GM21381 (cell line): ENCODE results near the gene KLHL25.

ENCODE experiments used
- ATAC-seq: cut with Tn5 transposase; IDR thresholded peaks from one replicate; pipeline ENCODE4 v1.9.1; 2021; ENCODE audit warnings: mild to moderate bottlenecking, moderate library complexity; ENCODE audit not compliant: unreplicated experiment

KLHL25 gene

DNA sequence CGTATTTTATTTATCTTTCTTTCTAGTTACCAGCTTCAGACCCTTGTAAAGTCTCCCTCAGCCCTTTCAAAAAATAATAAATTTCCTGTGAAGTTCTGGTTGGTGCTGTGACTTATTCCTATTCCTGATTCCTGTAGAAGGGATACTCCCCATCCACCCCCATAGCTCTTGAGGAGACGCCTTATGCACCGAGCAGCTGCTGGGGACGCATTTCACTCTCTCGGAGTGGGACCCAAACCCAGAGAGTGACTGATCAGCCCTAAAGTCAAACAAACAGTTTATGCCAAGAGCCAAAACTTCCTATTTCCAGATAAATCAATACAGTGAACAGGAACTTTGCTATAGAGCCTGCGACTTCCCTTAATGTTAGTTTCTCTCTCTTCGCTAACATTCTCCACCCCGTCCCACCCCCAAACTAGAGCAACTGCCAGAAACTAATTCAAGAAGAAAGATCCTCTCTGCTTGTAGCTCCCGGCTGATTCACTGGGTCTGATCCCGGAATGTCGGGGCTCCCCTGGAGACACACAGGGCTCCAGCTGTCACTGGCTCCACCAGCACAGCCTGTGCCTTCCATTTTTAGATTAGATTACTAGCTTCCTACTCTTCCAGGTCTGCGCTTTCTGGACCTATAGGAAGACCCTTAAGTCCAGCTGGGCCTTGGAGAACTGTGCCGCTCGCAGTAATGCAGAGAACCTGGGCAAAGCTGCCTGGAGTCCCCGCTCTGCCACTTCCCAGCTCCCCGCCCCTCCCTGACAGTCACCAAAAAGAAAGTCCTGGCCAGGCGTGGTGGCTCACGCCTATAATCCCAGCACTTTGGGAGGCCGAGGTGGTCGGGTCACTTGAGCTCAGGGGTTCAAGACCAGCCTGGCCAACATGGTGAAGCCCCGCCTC, 45.2 kb downstream of the KLHL25 start:
- no peak for ATAC-seq

DNA sequence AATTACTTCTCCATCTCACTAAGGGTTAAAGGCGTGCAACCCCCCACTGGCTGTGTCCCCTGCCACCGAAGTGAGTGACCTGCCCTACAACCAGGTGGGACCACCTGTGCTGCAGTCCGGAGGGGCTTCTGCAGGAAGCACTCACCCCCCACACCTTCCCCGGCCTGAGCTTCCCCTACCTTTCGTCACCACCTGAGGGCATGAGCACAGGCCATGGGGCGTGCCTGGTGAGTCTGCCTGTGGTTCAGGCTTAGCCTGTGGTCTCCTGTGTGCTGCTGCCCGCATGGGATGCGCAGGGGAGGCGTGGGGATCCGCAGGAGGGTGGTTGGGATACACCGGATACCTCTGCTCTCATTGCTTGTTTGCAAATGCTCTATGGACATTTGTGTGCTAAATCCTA, 46.0 kb downstream of the KLHL25 start:
- ATAC-seq, result no peak

DNA sequence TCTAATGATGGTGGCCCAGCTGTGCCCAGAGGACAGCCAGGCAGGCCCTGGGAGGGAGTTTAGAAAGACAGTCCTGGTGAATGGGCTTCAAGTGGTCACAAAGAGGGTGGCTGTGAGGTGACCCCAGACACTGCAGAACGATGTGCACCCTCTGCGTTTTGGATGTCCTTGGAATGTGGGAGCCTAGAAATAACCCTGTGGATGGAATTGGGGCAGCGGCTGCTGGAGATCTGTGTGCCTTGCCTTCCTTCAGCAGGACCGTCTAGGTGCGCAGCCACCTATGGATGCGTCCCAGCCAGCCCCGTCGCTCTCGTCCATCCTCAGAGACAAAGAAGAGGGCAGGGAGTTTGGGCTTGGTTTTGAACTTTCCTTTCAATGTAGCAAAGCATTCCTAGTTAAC, 46.5 kb downstream of the KLHL25 start:
- ATAC-seq, result no peak

DNA sequence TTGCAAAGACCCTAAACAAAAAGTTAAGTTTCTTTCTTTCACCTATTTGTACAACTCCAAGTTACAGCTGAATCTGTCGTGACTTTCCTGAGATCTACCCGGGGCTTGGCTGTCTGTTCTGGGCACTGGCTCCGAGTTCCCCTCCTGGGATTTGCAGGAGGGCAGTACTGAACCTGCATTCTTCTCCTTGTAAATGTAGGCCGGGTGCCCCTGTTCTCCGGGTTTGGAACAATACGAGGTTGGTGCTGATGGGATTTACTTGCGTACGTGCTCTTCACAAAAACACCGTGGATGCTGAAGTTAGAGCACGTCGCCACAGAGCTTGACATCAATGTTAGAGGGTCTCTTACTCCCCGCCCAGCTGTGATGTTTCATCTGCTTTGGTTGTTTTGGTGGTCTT, 48.1 kb downstream of the KLHL25 start:
- ATAC-seq, result no peak

DNA sequence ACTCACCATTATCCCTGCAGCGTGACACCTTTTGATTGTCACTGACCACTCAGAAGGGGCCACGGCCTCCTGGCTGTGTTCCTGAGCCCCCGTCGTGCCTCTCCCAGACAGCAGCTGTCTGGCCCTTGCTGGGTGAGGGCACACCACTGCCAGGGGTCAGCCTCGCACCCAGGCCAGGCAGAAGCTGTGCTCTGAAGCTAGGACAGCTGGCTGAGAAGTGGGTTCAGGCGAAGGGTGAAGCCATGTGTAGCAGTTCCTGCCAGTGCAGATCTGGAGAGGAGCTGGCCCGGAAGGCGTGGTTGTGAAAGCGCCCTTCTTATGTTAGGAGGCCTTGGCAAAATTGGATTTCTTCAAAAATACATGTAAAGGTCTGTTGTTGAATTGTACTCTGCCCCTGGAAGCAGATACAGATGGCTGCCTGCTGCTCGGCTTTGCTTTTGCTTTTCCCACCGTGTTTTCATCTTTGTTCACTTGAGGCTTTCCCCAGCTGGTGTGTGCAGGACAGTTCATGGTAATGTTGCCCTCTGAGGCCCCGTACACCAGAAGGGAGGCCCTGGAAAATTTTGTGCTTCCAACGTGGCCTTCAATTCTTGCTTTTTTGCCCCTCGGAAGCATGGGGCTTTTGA, 49.1 kb downstream of the KLHL25 start:
- ATAC-seq, result no peak

DNA sequence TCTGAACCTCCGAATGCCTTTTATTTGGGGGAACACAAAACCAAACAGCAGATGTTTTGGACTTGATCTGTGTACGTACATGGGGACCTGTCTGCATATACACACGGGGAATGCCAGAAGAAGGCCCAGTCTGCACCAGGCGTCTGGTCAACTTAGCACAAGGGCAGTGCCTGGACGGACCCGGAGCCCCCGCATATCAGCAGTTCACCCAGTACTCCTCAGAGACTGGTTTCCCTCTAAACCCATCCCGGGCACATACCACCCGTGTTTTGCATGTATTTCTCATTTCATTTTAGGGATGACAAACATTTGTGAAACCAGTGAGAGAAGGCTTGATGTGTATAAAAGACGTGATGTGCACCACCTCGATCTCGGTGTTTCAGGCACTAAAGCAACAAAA, 49.7 kb downstream of the KLHL25 start:
- no peak for ATAC-seq

DNA sequence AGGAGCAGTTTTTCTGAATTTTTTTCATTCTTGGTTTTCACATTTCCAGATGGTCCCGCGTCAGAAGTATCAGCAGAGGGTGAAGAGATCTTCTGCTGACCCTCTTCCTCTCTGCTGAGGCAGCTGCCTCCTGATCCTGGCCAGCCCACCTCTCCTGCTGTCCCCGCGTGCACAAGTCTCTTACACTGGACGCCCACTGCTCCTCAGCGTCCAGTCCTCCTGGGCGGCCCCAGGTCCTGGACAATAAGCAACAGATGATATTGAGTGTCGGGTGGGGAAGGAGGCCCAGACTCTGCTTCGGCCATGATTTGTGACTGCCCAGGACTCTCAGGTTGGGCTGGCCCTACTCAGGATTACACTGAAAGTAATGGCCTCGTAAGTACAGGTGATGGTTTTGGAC, 50.1 kb downstream of the KLHL25 start:
- ATAC-seq, result no peak

DNA sequence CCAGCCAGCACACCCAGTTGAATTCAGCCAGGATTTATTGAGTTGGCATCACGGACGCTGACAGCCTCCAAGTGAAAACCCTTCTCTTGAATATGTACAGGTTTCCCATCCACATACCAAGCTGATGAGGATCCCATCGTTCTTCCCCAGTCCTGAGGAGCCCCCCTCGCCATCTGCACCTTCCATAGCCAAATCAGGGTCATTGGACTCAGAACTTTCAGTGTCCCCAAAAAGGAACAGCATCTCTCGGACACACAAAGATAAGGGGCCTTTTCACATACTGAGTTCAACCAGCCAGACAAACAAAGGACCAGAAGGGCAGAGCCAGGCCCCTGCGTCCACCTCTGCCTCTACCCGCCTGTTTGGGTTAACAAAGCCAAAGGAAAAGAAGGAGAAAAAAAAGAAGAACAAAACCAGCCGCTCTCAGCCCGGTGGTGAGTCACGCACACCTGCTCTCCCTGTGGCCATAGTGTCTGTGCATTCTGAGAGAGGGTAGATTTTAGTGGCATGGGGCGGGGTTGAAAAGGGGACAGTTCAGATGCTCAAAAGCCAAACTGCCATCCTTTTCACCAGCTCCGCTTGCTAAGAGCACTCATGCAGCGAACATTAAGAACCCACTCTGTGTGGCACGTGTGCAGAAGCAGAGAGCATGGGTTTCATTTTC, 51.2 kb downstream of the KLHL25 start:
- ATAC-seq, result no peak

DNA sequence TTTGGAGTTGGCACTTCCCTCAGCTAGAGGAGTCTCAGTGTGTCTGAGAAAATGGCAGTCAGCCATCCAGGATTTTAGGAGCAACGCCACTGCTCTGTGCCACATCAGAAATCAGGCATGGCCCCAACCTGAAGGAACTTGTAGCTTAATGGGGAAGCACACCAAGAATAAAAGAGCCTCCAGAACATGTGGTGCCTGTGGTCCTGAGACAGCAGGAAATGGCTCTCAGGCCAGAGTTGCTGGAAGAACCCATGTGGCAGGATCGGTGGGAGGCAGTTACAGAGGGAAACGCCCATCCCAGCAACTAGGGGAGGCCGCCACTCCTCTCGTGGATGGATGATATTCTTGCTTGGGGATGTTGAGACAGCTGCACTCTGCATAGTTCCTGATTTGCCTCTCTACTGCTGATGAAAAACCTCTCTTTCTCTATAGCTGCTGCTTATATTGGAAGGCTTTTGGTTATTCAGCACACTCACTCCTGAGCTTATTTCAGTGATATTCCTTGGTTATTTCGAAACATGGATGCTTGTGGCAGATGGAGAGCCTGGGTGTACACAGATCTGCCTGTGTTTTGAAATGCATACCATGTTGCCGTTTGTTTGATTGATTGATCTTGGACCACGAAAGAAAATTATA, 52.4 kb downstream of the KLHL25 start:
- ATAC-seq, result no peak

DNA sequence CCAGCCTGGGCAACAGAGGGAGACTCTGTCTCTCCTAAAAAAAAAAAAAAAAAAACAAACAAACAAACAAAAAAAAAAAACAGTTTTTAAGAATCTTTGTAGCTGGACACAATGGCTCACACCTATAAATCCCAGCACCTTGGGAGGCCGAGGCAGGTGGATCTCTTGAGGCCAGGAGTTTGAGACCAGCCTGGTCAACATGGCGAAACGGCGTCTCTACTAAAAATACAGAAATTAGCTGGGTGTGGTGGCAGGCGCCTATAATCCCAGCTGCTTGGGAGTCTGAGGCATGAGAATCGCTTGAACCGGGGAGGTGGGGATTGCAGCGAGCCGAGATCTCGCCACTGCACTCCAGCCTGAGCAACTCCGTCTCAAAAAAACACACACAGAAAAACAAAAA, 53.1 kb downstream of the KLHL25 start:
- ATAC-seq, result no peak

DNA sequence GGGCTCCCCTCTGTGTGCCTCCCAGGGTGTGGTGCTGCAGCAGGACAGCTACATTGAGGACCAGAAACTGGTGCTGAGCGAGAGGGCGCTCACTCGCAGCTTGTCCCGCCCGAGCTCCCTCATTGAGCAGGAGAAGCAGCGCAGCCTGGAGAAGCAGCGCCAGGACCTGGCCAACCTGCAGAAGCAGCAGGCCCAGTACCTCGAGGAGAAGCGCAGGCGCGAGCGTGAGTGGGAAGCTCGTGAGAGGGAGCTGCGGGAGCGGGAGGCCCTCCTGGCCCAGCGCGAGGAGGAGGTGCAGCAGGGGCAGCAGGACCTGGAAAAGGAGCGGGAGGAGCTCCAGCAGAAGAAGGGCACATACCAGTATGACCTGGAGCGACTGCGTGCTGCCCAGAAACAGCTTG, 53.7 kb downstream of the KLHL25 start:
- ATAC-seq, result no peak

DNA sequence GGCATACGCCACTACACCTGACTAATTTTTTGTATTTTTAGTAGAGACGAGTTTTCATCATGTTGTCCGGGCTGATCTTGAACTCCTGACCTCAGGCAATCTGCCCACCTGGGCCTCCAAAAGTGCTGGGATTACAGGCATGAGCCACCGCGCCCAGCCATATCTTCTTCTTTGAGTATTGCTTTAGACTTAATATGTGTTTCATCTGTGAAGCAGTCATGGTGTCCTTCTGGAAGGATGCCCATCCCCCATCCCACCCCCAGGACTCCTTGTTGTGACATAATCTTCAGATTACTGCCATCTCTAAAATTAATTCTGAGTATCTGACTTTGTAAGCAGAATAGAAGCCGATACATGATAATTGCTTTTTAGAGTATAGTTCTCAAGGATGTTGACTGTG, 57.7 kb downstream of the KLHL25 start:
- no peak for ATAC-seq

DNA sequence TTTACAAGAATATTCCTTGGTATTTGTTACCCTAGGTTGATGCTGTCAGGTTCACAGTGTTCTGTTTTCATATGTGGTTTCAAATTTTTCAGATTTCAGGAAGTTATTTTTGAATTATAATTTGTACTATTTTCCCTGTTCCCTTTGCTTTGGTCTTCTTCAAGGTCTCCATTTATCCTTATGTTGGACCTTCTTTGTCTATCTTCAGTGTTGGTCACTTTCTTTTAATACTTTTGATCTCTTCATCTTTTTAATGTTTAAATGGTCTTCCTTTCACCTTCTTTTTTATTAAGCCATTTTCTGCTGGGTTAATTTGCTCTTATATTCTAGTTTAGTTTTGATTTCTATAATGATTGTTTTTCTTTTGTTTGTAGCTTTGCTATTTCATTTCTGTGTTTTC, 61.3 kb downstream of the KLHL25 start:
- ATAC-seq, result no peak

DNA sequence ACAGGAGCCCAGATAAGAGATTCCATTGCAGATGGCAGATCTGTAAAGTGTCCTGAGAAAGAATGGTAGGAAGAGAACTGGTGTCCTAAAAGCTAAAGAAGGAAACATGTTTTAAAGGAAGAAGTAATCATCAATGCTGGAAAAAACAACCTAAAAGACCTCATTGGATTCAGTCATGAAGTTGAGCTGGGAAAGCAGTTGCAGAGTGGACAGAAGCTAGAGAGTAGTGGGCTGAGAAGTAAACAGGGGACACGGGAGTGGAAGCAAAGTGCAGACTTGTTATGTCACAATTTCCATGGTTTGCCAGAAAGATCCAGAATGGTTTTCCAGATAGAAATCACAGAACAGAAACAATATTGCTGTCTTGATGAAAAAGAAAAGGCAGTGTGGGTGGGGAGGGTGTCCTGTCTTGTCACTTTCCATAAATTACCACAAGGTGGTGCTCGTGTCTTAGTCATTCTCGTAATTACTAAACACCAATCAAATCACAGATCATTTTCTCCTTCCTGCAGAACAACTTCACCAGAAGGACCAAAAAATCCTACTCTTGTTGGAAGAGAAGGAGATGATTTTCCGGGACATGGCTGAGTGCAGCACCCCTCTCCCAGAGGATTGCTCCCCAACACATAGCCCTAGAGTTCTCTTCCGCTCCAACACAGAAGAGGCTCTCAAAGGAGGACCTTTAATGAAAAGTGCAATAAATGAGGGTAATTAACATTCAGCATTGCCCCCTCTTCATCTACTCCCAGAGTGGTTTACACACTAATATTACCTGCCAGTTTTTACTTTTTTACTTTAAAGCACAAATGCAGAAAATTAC, 64.5 kb downstream of the KLHL25 start:
- peak; percentile 73 for ATAC-seq

DNA sequence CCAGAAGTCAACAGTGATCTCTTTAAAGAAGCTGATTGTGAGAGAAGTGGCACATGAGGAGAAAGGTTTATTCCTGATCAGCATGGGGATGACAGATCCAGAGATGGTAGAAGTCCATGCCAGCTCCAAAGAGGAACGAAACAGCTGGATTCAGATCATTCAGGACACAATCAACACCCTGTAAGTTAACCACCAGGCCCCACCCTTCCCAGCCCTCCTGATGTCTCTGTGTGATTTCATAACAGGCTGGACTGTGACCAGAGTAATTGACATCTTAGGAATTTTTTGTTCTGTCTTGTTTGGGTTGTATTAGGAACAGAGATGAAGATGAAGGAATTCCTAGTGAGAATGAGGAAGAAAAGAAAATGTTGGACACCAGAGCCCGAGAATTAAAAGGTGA, 67.7 kb downstream of the KLHL25 start:
- no peak for ATAC-seq

DNA sequence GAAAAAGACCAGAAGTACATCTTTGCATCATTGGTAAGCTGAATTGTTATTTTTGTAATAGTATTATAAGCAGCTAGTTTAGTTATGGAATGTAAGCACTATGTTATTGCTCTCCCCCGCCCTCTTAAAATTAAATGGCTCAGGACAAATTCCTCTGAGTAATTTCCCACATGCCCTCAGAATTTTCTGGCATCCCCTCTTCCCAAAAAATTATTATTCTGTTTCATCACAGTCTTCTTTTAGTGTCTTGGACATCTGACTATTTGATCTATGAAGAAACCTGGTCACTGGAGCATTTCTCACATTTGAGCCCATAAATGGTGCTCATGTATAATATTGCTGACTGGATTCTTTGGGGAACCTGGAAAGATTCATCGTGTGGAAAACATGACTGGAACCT, 68.3 kb downstream of the KLHL25 start:
- no peak for ATAC-seq

DNA sequence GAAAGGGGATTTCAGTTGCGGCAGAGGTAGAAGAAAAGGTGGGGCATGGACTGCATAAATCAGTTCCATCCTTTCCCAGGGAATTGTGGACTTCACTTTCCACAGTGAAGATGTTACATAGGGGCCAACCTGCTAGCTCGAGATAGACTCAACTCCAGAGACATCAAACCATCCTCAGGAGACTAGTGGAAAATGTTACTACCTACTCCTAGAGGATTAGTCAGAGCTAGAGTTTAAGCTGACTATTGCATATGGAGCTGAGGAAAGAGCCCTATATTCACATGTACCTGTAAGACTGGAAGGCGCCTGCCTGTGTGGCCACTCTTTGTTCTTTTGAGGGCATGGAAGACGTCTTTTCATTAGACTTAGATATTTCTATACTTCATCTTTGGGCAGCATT, 69.2 kb downstream of the KLHL25 start:
- ATAC-seq, result no peak

DNA sequence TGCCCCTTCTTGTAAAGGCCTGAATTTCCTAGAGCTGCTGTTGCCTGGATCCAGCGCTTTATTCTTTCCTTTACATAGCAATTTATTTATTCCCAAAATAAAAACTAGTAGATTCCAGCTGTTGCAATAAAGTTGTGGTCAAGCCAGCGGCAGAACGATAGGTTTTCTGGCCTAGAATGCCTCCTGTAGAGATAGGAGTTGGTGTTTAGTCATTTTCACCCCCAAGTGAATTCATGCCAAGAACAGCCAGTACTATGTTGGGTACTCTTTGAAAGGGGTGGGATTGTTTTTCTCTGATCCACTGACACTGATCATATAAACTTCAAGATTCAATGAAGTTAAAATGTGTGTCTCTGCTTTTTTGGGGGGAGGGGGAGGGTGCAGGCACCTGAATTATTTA, 69.7 kb downstream of the KLHL25 start:
- no peak for ATAC-seq

DNA sequence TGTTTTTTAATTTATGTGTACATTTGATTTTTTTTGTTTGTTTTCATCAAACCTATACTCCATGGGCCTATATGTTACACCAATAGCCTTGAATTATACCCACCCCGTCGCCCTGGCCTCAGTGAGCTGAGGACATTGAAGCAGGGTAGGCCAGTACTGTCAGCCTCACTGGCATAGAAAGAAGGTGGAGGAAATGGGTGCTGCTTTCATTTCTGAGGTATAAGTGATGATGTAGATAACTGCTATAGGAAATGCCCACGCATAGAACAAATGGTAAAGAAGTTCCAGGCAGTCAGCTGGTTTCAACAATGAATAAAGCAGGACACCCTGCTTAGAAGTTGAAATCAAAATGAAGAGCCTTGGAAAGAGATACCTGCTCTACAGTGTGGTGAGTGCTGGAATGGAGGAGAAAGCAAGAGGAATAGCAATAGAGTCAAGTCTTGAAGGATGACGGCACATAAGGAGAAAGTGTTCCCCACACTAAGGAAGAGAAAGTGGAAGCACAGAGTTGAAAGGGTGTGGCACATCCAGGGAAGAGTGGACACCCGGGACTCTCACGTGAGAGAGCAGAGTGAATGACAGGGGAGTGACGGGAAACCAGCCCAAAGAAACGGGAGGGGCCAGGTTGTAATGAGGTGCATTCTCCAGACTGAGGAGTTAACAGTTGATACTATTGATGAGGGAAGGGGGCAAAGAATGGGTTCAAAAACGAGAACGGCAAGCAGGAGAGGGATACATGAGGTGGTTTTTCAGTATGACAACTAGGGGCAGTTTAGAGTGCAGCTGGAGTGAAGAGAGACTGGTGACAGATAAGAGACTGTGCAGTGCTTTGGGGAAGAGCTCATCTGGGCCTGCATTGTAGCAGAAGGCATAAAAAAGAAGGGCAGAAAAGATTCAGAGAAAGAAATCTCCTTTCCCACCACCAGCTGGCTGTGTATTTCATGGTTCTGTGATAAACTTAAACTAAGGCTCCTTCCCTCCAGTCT, 70.5 kb downstream of the KLHL25 start:
- no peak for ATAC-seq
